K562 (cell line): ENCODE measurements around the gene STK32C. TPM values are rescaled to one million over a fixed set of nuclear protein-coding genes. Genes with fewer than 3 reads are reported as not detected.

Experiments used
- ATAC-seq: fragments of 200-7000 bp; cut with Tn5 transposase; 3 replicates; pipeline ENCODE4 v1.9.1; 2020; ENCODE audit warnings: moderate library complexity
- BruUV-seq: library from RNA; stranded (reverse); fragments of 400-500 nt; replicated peaks from 2 replicates; lab custom pipeline; 2021; lab: Mats Ljungman, UMichigan
- CTCF ChIA-PET: fragments of 300-600 bp; formaldehyde crosslinking; extraction: SDS; loops from one replicate; lab custom pipeline; 2021; ENCODE audit warnings: low intra/inter-chr PET ratio; lab: Yijun Ruan, JAX
- POLR2A ChIA-PET: fragments of 300-600, 350-650 bp; sonication (Branson Sonifier 250); formaldehyde crosslinking; extraction: SDS; loops from one replicate; lab custom pipeline; 2021; ENCODE audit warnings: antibody characterized with exemption, inconsistent platforms; lab: Yijun Ruan, JAX
- DNase-seq, 4 experiments: peaks; one replicate each; pipeline versions ENCODE4 v3.0.0 to v3.0.0-alpha.2; 2011 to 2018; ENCODE audit warnings: low spot score in 3 of 4, mixed read lengths in 3 of 4; ENCODE audit errors: extremely low read depth in 1 of 4
- FAIRE-seq: peaks from 2 replicates; lab custom pipeline; 2011; peaks lifted over from hg19 to GRCh38; lab: Jason Lieb, UNC
- H2AFZ ChIP-seq: 2 replicates; pipeline ENCODE4 v1.6.0; 2011; ENCODE audit warnings: low read depth, low read length, control low read depth, inconsistent platforms
- H3K27ac ChIP-seq: fragments of 200-600 bp; 3 replicates; pipeline ENCODE4 v1.8.0; 2011; ENCODE audit warnings: low read depth, mild to moderate bottlenecking, control low read depth, inconsistent platforms, low read length, moderate library complexity, mixed read lengths; ENCODE audit errors: extremely low read depth
- H3K27me3 ChIP-seq, 2 experiments: fragments of 300-600 bp in 1 of 2; 2 replicates in 1 of 2; 3 replicates in 1 of 2; pipeline versions ENCODE4 v1.6.0 to v1.8.0; 2011; ENCODE audit warnings: inconsistent platforms in 2 of 2, low read length in 2 of 2, mild to moderate bottlenecking in 1 of 2, mixed read lengths in 1 of 2, moderate library complexity in 1 of 2; ENCODE audit not compliant: control insufficient read depth in 2 of 2, insufficient read depth in 2 of 2
- H3K36me3 ChIP-seq: fragments of 300-600 bp; 3 replicates; pipeline ENCODE4 v1.8.0; 2011; ENCODE audit warnings: mild to moderate bottlenecking, low read length, inconsistent platforms; ENCODE audit not compliant: control insufficient read depth, insufficient read depth
- H3K4me1 ChIP-seq, 2 experiments: fragments of 200-600 bp in 1 of 2; replicated peaks in 1 of 2; 2 replicates in 1 of 2; 3 replicates in 1 of 2; pipeline versions ENCODE4 v1.5.1 to v1.8.0; 2011; ENCODE audit warnings: inconsistent platforms in 2 of 2, low read length in 2 of 2, mild to moderate bottlenecking in 1 of 2, mixed read lengths in 1 of 2, moderate library complexity in 1 of 2; ENCODE audit not compliant: control insufficient read depth in 2 of 2, insufficient read depth in 2 of 2
- H3K4me2 ChIP-seq: 2 replicates; pipeline ENCODE4 v1.6.1; 2011; ENCODE audit warnings: low read length, control low read depth, inconsistent platforms, mixed read lengths; ENCODE audit not compliant: insufficient read depth
- H3K4me3 ChIP-seq: fragments of 200-600 bp; sonication (generic), shearing (Covaris generic); 2 replicates; pipeline ENCODE4 v1.5.1; 2016; ENCODE audit warnings: control low read depth, inconsistent platforms
- H3K79me2 ChIP-seq: fragments of 200-600 bp; 3 replicates; pipeline ENCODE4 v1.8.0; 2011; ENCODE audit warnings: low read length, inconsistent platforms; ENCODE audit not compliant: control insufficient read depth, insufficient read depth
- H3K9ac ChIP-seq, 2 experiments: 2 replicates each; pipeline versions ENCODE4 v1.6.0 to v1.6.1; 2011; ENCODE audit warnings: low read depth in 2 of 2, low read length in 2 of 2, control low read depth in 1 of 2, inconsistent platforms in 1 of 2, mild to moderate bottlenecking in 1 of 2, mixed read lengths in 1 of 2; ENCODE audit not compliant: insufficient read depth in 1 of 2
- H3K9me1 ChIP-seq: one replicate; pipeline ENCODE4 v1.6.0; 2011; ENCODE audit warnings: inconsistent platforms, mild to moderate bottlenecking, low read length, moderate library complexity; ENCODE audit not compliant: control insufficient read depth, insufficient read depth
- H3K9me3 ChIP-seq: replicated peaks from 2 replicates; pipeline ENCODE4 v1.5.1; 2011; ENCODE audit warnings: low read depth, low read length, inconsistent platforms; ENCODE audit not compliant: control insufficient read depth, insufficient read depth
- H4K20me1 ChIP-seq: replicated peaks from 2 replicates; pipeline ENCODE4 v1.6.1; 2011; ENCODE audit warnings: low read length, inconsistent platforms, mixed read lengths; ENCODE audit not compliant: control insufficient read depth, insufficient read depth
- NCOA4 ChIP-seq: fragments of 450-650 bp; IDR thresholded peaks from 2 replicates; pipeline ENCODE4 v1.6.1; 2018; ENCODE audit warnings: mild to moderate bottlenecking; ENCODE audit not compliant: partially characterized antibody
- SMARCE1 ChIP-seq: fragments of 450-650 bp; IDR thresholded peaks from 2 replicates; pipeline ENCODE4 v1.7.1; 2016; ENCODE audit warnings: mild to moderate bottlenecking
- TBL1XR1 ChIP-seq, 2 experiments: IDR thresholded peaks; 2 replicates each; pipeline ENCODE4 v1.6.1; 2012; ENCODE audit warnings: improper control_type of control experiment in 2 of 2, low read length in 2 of 2, mild to moderate bottlenecking in 1 of 2
- ZNF830 ChIP-seq: fragments of 250-450 bp; sonication (Bioruptor Pico); IDR thresholded peaks from 2 replicates; pipeline ENCODE4 v1.5.0; 2021; ENCODE audit warnings: mild to moderate bottlenecking
- WGBS: fragments of 100-300 bp; shearing (Covaris generic); methylation state at CpG from one replicate; pipeline ENCODE4 v1.1.6; 2016; ENCODE audit warnings: low coverage, mixed read lengths; ENCODE audit not compliant: insufficient coverage; ENCODE audit errors: missing lambda C conversion rate; 5-methylcytosine and 5-hydroxymethylcytosine counted together
- in situ Hi-C: fragments of 300-500 bp; cut with MboI; formaldehyde crosslinking; loops from 4 replicates; pipeline ENCODE4 v1.15.0; 2018; ENCODE audit warnings: inconsistent platforms, mixed read lengths
- intact Hi-C: fragments of 100-400 bp; cut with micrococcal nuclease; formaldehyde crosslinking; loops from 2 replicates; pipeline ENCODE4 v1.14.2; 2022
- polyA plus RNA-seq, 8 experiments: library from polyadenylated mRNA; depleted of rRNA in 4 of 8; stranded (reverse) in 5 of 8; unstranded in 3 of 8; fragments of >200 nt; fragmentation: Nextera tagmentation in 2 of 8; fragmentation: Illumina TruSeq in 1 of 8; extraction: Ambion mirVana in 2 of 8; extraction: Trizol in 1 of 8; gene quantifications; 2 replicates each; pipeline versions ENCODE4 v1.2.1 to v1.2.3, GENCODE V29; 2011 to 2014; ENCODE audit warnings: inconsistent platforms in 1 of 8, missing spikeins in 1 of 8
- total RNA-seq, 7 experiments: library from RNA; depleted of rRNA in 6 of 7; stranded (reverse); fragments of >200 nt in 6 of 7; fragmentation: Illumina TruSeq in 2 of 7; extraction: Trizol in 2 of 7; gene quantifications; 2 replicates each; pipeline versions ENCODE4 v1.2.1 to v1.2.3, GENCODE V29; 2011 to 2021; ENCODE audit warnings: low replicate concordance in 1 of 7
- TF ChIP-seq, protein P1 (sequence below), 2 experiments: fragments of 450-650 bp in 1 of 2; IDR thresholded peaks; 2 replicates each; pipeline ENCODE4 v1.6.1; 2011 to 2017; ENCODE audit warnings: low read depth in 2 of 2, antibody characterized with exemption in 1 of 2, borderline replicate concordance in 1 of 2, low read length in 1 of 2, mild to moderate bottlenecking in 1 of 2, mixed read lengths in 1 of 2; ENCODE audit not compliant: control insufficient read depth in 1 of 2
- TF ChIP-seq, protein P2 (sequence below): fragments of 250-450 bp; sonication (Bioruptor Pico); IDR thresholded peaks from 2 replicates; pipeline ENCODE4 v1.8.0; 2022; ENCODE audit warnings: moderate library complexity, mild to moderate bottlenecking, inconsistent platforms

STK32C gene
- total and polyA plus RNA-seq, 9 of the 15 experiments (the other 6 are each of a cell fraction or from before 2014, with no cell fraction given), result 1.5 to 20.9 (median 6.5) TPM

DNA sequence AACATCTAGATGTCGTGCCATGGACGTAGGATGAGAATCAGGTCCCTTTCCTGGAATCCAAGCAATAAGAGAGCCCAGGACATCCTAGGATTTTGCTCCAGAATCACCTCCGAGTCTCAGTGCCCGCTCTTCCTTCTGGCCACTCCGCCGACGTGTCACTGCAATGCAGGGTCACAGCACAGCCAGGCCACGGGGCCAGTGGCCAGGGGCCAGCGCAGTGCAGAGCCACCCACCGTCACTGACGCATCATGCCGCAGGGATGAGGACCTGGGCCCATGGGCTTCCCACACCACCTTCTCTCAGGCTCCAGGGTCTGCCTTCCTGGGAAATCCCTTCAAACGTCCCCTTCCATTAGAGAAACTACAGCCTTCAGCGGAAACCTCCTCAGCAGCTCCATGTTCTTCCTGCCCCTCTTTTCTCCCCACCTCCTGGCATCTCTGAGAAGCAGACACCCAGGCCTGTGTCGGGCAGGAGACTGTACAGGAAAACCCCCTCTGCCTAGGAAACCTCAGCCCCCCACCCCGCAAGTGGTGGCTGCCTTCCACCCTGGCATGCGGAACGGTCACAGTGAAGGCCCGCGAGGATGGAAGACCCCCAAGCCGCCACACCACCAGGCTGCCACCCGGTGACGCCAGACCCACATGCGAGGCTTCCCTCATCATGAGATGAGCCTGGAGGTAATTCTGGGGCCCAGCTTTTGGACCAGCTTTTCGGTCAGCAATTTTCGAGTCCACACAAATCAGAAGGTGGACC is 32.1 kb downstream of the STK32C start:
- DNase-seq (no peak), FAIRE-seq (no peak)
- no peak overlapping the region for H3K9ac ChIP-seq
- BruUV-seq, result no TSS peak
- no peaks in the 10 kb centered on the region for H3K9me3 ChIP-seq
- in situ Hi-C loops, result no loop called here
- peaks cover 9 to 73% of the 10 kb centered on the region in 2 experiments; a peak in 4 of 5 replicates for H3K27me3 ChIP-seq
- H4K20me1 ChIP-seq, result 0 out of 2 replicates have a peak, but pooled peaks cover 5% of the 10 kb centered on the region
- H3K4me2 ChIP-seq, result no peak overlapping the region
- no peaks in the 10 kb centered on the region for H3K79me2 ChIP-seq
- 15% methylated on average over 15 of the region's 26 CpGs for WGBS
- H2AFZ ChIP-seq, result no peak overlapping the region
- no peaks in the 10 kb centered on the region for H3K9me1 ChIP-seq
- peaks cover 5 to 12% of the 10 kb centered on the region in 2 experiments; a peak in 3 of 5 replicates for H3K4me1 ChIP-seq
- no peak overlapping the region for H3K27ac ChIP-seq
- TF ChIP-seq, protein P1, sequence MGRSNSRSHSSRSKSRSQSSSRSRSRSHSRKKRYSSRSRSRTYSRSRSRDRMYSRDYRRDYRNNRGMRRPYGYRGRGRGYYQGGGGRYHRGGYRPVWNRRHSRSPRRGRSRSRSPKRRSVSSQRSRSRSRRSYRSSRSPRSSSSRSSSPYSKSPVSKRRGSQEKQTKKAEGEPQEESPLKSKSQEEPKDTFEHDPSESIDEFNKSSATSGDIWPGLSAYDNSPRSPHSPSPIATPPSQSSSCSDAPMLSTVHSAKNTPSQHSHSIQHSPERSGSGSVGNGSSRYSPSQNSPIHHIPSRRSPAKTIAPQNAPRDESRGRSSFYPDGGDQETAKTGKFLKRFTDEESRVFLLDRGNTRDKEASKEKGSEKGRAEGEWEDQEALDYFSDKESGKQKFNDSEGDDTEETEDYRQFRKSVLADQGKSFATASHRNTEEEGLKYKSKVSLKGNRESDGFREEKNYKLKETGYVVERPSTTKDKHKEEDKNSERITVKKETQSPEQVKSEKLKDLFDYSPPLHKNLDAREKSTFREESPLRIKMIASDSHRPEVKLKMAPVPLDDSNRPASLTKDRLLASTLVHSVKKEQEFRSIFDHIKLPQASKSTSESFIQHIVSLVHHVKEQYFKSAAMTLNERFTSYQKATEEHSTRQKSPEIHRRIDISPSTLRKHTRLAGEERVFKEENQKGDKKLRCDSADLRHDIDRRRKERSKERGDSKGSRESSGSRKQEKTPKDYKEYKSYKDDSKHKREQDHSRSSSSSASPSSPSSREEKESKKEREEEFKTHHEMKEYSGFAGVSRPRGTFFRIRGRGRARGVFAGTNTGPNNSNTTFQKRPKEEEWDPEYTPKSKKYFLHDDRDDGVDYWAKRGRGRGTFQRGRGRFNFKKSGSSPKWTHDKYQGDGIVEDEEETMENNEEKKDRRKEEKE (IDR thresholded peaks at IDR 0.05; ENCODE audit: borderline replicate concordance in 1 of 2, control insufficient read depth in 1 of 2, low read depth in 2 of 2, low read length in 1 of 2), result no peak
- TF ChIP-seq, protein P2, sequence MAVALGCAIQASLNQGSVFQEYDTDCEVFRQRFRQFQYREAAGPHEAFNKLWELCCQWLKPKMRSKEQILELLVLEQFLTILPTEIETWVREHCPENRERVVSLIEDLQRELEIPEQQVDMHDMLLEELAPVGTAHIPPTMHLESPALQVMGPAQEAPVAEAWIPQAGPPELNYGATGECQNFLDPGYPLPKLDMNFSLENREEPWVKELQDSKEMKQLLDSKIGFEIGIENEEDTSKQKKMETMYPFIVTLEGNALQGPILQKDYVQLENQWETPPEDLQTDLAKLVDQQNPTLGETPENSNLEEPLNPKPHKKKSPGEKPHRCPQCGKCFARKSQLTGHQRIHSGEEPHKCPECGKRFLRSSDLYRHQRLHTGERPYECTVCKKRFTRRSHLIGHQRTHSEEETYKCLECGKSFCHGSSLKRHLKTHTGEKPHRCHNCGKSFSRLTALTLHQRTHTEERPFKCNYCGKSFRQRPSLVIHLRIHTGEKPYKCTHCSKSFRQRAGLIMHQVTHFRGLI (CRISPR knock-in tag), result no peak
- no peak for TF ChIP-seq ZNF830 (CRISPR knock-in tag)
- no peak for TF ChIP-seq NCOA4
- no peak for TF ChIP-seq TBL1XR1 (IDR thresholded peaks at IDR 0.05; ENCODE audit: low read length in 2 of 2)
- no peak for TF ChIP-seq SMARCE1
- TF ChIP-seq, all 486 proteins: peak for 0
- intact Hi-C loops, result no loop called here
- CTCF ChIA-PET, result no interaction called here
- Histone ChIP-seq H3K4me3 (no peak overlapping the region), H3K36me3 (no peaks in the 10 kb centered on the region)
- POLR2A ChIA-PET, result no interaction called here
- ATAC-seq, result no peak
